HG03095 (cell line): Measurements from ENCODE around the gene C1QTNF8.

Experiments used
- ATAC-seq: cut with Tn5 transposase; IDR thresholded peaks from one replicate; pipeline ENCODE4 v1.9.1; 2021; ENCODE audit warnings: moderate library complexity; ENCODE audit not compliant: unreplicated experiment

C1QTNF8 gene

DNA sequence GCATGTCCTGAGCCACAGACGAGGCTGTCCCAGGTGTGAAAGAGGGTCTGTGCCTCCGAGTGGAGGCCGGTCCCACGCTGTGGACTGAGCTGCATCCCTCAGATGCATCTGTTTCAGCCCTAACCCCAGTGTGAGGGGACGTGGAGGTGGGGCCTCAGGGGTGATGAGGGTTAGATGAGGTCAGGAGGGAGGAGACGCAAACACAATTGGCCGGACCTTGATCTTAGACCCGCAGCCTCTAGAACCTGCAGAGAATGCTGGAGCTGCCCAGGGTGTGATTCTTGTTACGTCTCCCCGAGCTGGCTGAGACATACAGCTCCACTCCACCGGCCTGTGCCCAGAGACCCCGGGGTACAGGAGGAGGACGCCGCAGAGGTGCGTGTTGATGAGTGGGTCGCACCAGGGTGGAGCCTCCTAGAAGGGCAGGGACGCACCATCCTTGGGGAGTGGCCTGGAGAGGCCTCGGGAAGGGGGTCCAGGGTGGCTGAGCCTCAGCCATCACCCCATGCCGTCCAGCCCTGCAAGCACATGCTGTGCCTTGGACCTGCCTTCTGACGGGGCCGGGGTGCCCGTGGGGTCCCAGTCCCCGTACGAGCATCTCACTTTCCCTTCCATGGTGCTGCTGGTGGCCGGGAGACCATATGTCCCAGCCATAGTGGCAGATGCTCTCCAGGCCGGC is 16.6 kb upstream of the C1QTNF8 start:
- no peak for ATAC-seq

DNA sequence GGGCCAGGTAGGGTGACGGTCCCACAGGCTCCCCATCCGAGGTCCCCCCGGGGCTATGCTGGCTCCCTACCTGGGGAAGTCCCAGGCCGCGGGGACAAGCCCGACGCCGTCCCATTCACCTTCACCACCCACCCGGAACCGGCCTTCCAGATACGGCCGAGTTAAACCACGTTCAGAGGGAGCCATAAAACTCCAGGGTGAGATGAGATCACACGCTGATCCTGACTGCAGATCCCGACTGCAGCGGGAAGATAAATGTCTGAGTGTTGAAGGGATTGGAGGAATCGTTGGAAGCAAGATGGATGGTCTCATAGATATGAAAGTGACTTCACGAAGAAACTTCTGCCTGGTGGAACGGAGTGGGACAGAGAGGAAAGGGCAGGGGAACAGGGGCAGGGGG is 13.6 kb upstream of the C1QTNF8 start:
- no peak for ATAC-seq

DNA sequence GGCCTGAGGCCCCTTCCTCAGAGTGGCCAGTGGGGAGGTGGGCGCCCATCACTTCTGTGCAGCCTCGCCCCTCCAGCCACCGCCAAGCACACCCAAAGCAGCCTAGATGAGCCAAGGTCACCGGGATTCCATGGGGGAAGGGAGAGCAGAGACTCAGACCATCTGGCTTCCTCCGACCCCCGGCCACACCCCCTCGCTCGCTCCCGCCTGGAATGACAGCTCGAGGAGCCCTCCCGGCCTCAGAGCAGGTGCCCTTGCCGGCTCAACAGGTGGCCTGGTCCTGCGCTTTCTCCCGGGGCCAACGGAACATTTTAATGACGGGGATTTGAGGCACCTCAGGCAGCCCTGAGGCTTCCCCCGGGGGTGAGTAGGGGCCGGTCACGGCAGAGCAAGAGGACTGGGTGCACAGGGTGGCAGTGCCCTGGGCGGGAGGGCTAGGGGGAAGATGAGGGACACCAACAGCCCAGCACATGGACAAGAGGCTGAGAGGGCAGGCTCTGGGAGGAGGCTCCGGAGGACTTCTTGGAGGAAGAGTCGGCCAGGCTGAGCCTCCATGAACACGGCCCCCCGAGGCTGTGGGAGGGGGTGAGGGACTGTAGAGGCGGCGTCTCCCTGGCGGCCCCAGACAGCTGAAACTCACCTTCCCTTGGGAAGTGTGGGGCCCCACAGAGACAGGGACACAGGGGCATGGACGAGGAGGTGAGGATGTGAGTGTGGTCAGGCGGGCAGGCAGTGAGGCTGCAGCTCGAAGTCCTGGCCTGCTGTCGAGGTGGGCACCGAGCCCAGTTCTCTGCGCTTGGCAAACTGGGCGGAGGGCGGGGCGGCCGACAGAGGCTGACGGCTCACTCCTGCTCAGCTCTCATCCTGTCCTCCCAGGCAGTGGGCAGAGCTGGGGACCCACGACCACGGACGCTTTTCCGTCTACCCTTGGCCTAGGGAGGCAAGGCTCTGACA is 12.5 kb upstream of the C1QTNF8 start:
- ATAC-seq: no peak

DNA sequence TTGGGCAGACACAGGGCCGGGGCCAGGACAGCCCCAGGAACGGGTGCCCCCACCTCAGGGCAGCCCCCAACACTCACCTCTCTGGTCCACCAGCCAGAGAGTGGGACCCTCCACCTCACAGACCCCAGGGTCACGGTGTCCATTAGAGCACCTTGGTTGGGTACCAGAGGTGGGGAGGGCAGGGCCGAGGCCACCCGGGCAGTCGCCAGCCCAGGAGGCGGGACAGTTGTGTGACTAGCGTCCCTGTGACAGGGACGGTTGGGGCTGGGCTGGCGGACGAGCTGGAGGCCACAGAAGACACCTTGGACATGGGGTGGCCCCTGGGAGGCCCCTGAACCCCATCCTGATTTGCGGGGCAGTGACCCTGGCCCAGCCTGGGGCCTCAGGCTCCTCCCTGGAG is 11.7 kb upstream of the C1QTNF8 start:
- no peak for ATAC-seq

DNA sequence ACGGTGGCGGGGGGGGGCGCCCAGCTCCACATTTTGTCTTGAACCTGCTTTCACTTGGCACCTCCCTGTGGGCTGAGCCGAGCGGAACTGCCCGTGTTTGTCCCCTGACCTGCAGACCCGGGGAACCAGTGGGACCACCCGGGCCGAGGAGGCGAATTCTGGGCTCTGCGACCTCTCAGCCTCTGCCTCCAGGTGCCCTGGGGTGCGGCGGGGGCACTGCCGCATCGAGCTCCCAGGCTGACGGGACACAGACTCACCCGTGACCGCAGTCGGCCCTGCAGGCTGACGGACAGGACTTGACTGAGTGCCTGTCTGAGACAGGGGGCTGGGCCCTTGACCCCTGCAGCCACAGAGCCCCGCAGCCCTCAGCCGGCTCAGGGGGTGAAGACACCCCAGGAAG is 11.1 kb upstream of the C1QTNF8 start:
- ATAC-seq: no peak

DNA sequence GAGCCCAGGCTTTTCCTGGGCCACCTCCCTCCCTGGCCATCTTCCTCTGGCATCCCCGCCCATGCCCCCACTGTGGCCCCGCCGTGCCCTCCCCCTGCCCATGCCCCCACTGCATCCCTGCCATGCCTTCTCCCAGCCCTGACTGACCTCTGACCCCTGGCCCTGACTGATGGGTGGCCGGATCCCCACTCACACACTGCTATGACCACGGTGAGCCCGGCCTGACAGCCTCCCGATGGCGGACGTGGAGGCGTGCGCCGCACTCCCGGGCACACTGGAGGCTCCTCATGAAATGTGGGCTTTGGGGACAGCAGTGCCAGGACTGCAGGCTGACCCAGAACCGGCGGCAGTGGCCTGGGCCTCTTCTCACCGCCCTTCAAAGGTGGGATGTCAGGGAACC is 10.6 kb upstream of the C1QTNF8 start:
- ATAC-seq: no peak

DNA sequence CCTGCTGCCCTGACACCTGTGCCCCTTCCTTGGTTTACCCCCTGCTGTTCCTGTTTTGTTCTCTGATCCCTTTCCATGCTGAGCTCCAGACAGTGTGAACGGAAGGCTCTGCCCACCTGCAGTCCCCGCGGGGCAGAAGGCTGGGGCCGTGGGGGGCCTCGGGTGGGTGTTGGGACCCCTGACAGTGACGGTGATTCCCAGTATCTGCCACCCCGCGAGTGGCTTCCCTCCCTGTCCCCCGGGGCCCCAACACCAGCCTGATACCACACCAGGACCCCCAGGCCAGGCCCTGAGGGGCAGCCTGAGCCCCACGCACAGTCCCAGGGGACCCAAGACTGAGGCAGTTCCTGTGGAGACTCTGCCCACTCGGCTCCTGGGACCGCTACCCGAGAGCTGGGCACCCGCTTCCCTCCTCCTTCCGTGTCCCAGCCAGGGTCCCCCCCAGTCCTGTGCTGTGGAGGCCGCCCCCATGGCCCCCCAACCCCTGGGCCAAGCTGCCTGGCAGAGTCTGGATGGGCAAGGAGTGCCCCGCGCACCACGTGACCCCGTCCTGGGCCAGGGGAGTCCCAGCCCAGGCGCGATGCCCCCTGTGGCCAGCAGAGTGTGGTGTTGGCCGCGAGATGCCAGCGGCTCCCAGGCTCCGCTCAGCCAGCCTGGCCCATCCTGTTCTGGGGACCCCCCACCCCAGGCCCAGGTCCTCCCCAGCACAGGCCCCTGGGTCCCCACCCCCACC is 10.0 kb upstream of the C1QTNF8 start:
- no peak for ATAC-seq

GRCh38 chr16:1103636-1103980 is 7.6 kb upstream of the C1QTNF8 start:
- no peak for ATAC-seq

DNA sequence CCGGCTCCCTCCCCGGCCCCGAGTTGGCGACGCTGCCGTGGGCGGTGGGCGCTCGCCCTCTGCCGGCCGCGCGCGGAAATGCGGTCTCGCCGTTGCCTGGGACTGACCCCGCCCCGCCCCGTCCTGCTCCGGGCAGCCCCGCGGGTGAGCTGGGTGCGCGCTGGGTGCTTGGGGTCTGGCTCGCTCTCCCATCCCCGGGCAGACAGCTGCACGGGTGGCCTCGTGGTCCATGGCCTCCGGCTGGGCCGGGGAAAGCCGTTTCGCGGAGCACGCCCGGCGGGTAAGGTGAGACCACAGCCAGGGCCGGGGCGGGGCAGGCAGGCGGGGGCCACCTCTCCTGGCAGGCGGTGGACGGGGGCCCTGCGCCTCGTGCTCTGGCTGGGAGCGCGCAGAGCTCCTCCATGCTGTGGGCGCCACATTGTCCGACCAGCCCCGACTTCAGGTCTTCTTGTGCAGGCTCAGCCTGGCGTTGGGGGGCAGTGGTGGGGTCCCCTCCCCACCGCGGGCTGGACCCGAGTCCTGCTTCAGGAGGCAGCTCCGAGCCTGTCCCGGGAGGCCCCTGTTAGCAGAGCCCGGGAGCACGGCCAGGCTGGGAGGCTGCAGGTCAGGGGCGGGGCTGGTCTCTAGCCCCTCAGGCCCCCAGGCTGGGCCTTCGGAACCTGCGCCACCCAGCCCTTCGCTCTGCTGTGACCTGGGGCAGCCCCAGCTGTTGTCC is 7.0 kb upstream of the C1QTNF8 start:
- ATAC-seq: no peak

DNA sequence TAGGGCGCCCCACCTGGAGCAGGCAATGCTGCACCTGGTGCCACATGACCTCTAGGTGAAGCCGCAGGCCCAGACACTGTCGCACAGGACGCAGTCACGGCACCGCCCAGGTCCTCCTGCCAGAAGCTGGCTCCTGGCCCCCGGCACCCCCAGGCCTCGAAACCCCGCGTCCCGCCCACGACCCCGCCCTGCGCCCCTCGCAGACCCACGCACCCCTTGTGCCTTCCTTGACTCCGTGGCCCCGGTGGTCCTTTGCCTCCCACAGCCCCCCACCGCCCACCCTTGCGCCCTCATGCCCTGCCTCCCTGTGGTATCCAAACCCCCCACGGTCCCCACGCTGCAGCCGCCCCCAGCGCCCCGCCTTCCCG is 6.3 kb upstream of the C1QTNF8 start:
- no peak for ATAC-seq

GRCh38 chr16:1101573-1102332 is 5.7 kb upstream of the C1QTNF8 start:
- ATAC-seq: no peak

- ATAC-seq: no peak
These were observed 5.1 kb upstream of the C1QTNF8 start for GRCh38 chr16:1101133-1101532.

DNA sequence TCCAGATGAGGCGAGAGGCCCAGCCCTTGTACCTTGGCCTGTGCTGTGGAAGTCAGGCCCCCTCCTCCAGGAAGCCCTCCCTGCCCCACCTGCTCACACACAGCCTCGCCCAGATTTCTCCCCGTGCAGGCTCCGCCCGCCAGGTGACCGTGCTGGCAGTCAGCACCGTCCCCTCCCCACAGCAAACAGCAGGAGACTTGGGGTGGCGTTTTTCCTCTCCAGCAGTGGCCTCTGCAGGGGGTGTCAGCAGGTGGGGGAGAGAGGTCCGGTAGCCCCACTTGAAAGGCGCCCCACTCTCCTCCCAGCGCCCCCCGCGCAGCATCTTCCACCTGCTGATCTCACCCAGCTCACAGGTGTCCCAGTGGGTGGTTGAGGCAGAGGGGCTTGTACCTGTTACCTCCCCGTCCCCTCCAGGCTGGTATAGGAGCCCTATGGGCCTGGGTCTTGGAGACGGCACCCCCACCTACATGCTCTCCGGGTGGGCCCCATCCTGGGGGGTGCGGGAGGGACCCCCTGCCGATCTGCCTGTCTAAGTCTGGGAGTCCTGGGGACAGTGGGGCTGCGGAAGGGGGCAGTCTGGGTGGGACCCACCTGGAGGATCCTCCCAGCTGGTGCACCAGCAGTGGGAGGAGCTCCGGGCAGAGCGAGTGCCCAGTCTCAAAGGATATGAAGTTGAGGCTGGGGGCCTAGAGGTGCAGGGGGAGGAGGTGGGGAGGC is 4.2 kb upstream of the C1QTNF8 start:
- no peak for ATAC-seq

GRCh38 chr16:1099189-1100083 is 3.4 kb upstream of the C1QTNF8 start:
- ATAC-seq: no peak

DNA sequence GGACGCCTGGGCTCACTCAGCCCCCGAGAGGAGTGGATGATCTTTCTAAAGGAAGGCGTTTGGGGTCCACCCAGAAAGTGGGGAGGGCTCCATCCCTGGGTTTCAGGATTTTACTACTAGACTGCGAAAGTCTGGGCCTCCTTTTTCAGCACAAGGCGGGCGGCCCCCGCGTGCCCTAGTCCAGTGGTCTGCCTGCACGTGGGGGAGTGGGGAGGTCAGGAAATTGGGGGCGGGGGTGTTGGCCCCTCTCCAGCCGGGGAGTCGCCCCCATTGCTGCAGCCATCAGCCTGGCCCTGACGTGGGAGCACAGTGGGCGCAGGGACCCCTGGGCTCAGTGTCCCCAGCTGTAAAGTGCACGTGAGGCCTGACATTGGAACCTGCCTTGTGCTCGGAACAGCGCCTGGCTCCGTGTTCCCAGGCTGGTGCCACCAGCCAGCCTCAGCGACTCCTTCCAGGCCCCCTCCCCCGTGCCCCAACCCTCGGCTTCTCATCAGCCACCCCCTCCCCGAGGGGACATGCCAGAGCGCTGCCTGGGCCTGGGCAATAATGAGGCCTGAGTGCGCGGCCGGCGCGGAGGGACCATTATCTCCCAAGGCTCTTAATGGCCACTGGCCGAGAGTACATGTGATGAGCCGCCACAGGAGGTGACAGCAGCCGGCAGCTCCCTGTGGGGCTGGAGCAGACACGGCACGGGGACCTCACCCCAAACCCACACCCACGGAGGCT is 2.4 kb upstream of the C1QTNF8 start:
- no peak for ATAC-seq

DNA sequence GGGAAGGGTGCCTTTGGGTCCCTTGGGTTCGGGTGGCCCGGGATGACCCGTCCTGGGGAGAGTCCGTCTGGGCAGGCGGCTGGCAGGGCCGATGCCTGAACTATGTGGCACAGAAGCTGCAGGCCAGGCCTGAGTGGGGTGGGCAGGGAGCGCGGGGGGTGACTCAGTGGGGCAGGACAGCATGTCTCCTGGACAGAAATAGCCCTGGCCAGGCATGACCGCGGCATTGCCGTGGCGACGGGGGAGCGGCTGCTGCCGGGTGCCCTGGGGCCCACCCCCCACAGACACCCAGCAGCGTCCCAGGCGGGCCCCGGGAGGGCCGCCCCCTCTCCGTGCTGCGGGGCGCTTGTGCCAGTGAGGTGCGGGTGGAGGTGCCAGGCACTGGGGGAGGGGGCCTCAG is 1.8 kb upstream of the C1QTNF8 start:
- ATAC-seq: no peak

DNA sequence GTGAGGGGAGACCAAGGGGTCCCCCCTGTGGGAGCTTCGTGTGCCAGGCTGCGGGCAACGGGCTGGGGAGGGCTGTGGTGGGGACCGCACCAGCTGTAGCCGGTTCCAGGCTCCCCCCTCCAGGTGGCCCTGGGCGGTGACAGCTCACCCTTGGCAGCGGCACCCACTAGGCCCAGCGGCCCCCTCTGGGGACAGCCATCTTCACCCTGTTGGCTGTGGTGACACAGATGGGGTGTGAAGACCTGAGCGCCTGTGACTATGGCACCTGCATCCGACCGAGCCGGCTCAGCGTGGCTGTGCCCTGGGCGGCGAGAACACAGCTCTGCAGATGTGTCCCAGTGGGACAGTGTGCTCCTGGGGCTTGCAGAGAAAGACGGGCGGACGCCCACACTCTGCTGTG is 1.1 kb upstream of the C1QTNF8 start:
- no peak for ATAC-seq
